SH-SY5Y (cell line): ENCODE data around the gene GFPT1.

Source experiments
- GATA2 ChIP-seq: IDR thresholded peaks from 2 replicates; pipeline ENCODE4 v1.6.1; 2011; ENCODE audit warnings: mild to moderate bottlenecking, low read depth, low read length
- GATA3 ChIP-seq: IDR thresholded peaks from 2 replicates; pipeline ENCODE4 v1.6.1; 2011; ENCODE audit warnings: low read depth, mild to moderate bottlenecking, low read length, moderate library complexity

DNA sequence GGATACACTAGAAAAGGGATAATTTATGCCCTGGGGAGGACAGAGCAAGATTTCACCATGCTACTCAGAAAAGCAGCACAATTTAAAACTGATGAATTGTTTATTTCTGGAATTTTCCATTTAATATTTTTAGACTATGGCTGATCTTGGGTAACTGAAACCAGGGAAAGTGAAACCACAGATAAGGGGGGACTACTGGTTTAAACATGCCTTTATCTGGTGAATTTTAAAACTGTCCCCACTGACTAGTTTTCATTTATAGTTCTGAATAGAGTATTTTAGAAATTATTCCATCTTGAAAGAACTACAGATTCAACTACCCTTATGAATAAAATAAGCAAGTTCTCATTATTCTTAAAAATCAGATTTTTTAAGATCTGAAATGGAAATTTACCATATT, 35.2 kb upstream of the GFPT1 start:
- no peak for TF ChIP-seq GATA2
- no peak for TF ChIP-seq GATA3
